ENCODE measurements around the gene SUCO.

GRCh38 chr1:172496678-172497077 is 36.3 kb upstream of the SUCO start:
- TF ChIP-seq ZBTB33 (IDR thresholded peaks at IDR 0.05; ENCODE audit: borderline replicate concordance, low read depth) (no peak), CTCF (IDR thresholded peaks at IDR 0.05) (no peak), EZH2phosphoT487 (IDR thresholded peaks at IDR 0.05; ENCODE audit: borderline replicate concordance, low read depth) (no peak), NRF1 (IDR thresholded peaks at IDR 0.05; ENCODE audit: low read depth, low read length) (no peak), RAD21 (IDR thresholded peaks at IDR 0.05; ENCODE audit: low read length) (no peak), MAX (IDR thresholded peaks at IDR 0.05; ENCODE audit: low read depth) (no peak)

Measured in SK-N-SH (cell line).